SK-N-MC (cell line): Measurements from ENCODE around the gene IER3IP1.

Experiments used
- EZH2 ChIP-seq: fragments of 200-600 bp; sonication (generic); IDR thresholded peaks from one replicate; pipeline ENCODE4 v1.6.1; 2017; ENCODE audit warnings: antibody characterized with exemption
- FOXP2 ChIP-seq: optimal IDR thresholded peaks from 2 replicates; pipeline ENCODE3; 2011; ENCODE audit warnings: mild to moderate bottlenecking, moderate library complexity; ENCODE audit not compliant: insufficient read depth; ENCODE audit errors: extremely low read length, control extremely low read depth
- POLR2AphosphoS5 ChIP-seq: IDR thresholded peaks from 2 replicates; pipeline ENCODE4 v1.6.1; 2012; ENCODE audit warnings: mild to moderate bottlenecking, low read depth, low read length, borderline replicate concordance

- TF ChIP-seq EZH2 (no peak), POLR2AphosphoS5 (no peak), FOXP2 (no peak)
These were observed 774 bp downstream of the IER3IP1 start for GRCh38 chr18:47175283-47175897.
